ENCODE results near the gene KIF5A. TPM values are rescaled to one million over a fixed set of nuclear protein-coding genes. Genes with fewer than 3 reads are reported as not detected.
A peak's percentile ranks its signal among the peaks of the same experiment; 100 is the strongest.
"Not testable (repeated sequence)": the region's sequence is repeated elsewhere in the genome, so short reads cannot be mapped to it uniquely, and the experiment has no call there.

Gene KIF5A
- total RNA-seq, 4 donors from 2014 or later: 0.35 to 2.5 (median 1.4) TPM

DNA sequence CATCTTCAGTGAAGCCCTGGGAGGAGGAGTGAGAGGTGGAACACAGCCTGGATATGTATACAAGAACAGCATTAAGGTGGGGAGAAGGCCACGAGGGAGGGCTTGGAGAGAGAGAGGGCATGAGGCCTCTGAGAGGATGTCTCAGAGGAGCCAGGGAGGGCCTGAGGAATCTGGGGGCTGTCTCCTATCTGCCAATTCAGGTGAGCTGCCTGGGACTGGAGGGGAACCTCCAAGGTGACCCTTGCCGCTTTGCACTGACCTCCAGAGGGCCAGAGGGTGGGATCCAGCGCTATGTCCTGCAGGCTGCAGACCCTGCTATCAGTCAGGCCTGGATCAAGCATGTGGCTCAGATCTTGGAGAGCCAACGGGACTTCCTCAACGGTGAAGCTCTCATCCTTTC lies 65.8 kb downstream of the KIF5A start:
- Histone ChIP-seq H3K27ac (no peak overlapping the region), H3K9me3 (no peaks in the 10 kb centered on the region), H3K27me3 (peaks cover 0 to 16% of the 10 kb centered on the region in 2 donors), H3K36me3 (no peaks in the 10 kb centered on the region), H3K4me3 (no peak overlapping the region), H3K4me1 (peaks cover 0 to 21% (median 15%) of the 10 kb centered on the region in 4 donors)
- TF ChIP-seq POLR2A (IDR thresholded peaks at IDR 0.05) (no peak), CTCF (IDR thresholded peaks at IDR 0.05) (no peak)
- no peak for DNase-seq

DNA sequence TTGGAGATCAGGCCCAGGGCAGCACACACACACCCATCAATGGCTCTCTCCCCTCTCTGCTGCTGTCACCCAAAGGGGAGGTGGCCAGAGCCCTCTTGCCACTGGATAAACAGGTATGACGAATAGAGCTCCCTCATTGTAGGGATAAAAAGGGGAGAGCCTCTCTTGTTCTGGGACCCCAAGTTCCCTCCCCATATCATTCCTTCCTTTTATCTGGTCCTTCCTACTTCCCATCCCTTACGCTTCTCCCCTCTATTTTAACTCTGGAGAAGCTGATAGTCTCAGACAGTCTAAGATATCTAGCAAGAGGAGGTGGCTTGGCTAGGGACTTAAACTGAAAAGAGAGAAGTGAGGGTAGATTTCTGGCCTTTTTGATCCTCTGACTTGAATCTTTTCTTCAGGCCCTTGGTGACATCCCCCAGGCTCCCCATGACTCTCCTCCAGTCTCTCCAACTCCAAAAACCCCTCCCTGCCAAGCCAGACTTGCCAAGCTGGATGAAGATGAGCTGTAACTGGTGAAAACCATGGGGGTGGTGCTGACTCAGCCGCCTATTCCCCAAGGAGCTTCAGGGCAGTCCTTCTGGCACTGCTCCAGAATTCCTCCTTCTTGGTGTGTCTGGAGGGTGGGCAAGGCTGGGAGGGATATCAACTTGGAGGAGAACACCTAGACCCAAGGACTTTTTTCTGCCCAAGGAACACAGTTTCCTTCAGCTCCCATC lies 66.7 kb downstream of the KIF5A start:
- DNase-seq: no peak
- H3K4me3 ChIP-seq: no peak overlapping the region
- H3K9me3 ChIP-seq: no peaks in the 10 kb centered on the region
- H3K27ac ChIP-seq: no peak overlapping the region
- H3K36me3 ChIP-seq: no peaks in the 10 kb centered on the region
- TF ChIP-seq POLR2A (IDR thresholded peaks at IDR 0.05) (no peak), CTCF (IDR thresholded peaks at IDR 0.05) (no peak)
- H3K4me1 ChIP-seq: peaks cover under 1 to 21% (median 18%) of the 10 kb centered on the region in 4 donors
- H3K27me3 ChIP-seq: peaks cover 0 to 25% of the 10 kb centered on the region in 2 donors

- H3K4me1 ChIP-seq: peaks cover 3 to 23% (median 16%) of the 10 kb centered on the region in 4 donors
- no peak for DNase-seq
- H3K9me3 ChIP-seq: no peaks in the 10 kb centered on the region
- TF ChIP-seq POLR2A (IDR thresholded peaks at IDR 0.05): no peak
- no peak for TF ChIP-seq CTCF (IDR thresholded peaks at IDR 0.05)
- H3K27ac ChIP-seq: no peak overlapping the region
- no peak overlapping the region for H3K4me3 ChIP-seq
- H3K36me3 ChIP-seq: no peaks in the 10 kb centered on the region
- peaks cover 0 to 25% of the 10 kb centered on the region in 2 donors for H3K27me3 ChIP-seq
Observed at GRCh38 chr12:57617942-57618341, 68.1 kb downstream of the KIF5A start.

GRCh38 chr12:57618431-57618830 lies 68.6 kb downstream of the KIF5A start:
- not testable (repeated sequence) for H3K9me3 ChIP-seq, H3K36me3 ChIP-seq, H3K4me3 ChIP-seq, H3K27ac ChIP-seq, DNase-seq
- peaks cover 0 to 25% of the 10 kb centered on the region in 2 donors for H3K27me3 ChIP-seq
- H3K4me1 ChIP-seq: peaks cover 3 to 23% (median 16%) of the 10 kb centered on the region in 4 donors

- no peak for TF ChIP-seq CTCF (IDR thresholded peaks at IDR 0.05)
- no peak for TF ChIP-seq POLR2A (IDR thresholded peaks at IDR 0.05)
- H3K9me3 ChIP-seq: no peaks in the 10 kb centered on the region
- no peak overlapping the region for H3K27ac ChIP-seq
- H3K27me3 ChIP-seq: peaks cover 0 to 25% of the 10 kb centered on the region in 2 donors
- no peak for DNase-seq
- H3K36me3 ChIP-seq: no peaks in the 10 kb centered on the region
- H3K4me1 ChIP-seq: peaks cover 3 to 23% (median 15%) of the 10 kb centered on the region in 4 donors
- no peak overlapping the region for H3K4me3 ChIP-seq
Observed at GRCh38 chr12:57618966-57619433, 69.2 kb downstream of the KIF5A start.

DNA sequence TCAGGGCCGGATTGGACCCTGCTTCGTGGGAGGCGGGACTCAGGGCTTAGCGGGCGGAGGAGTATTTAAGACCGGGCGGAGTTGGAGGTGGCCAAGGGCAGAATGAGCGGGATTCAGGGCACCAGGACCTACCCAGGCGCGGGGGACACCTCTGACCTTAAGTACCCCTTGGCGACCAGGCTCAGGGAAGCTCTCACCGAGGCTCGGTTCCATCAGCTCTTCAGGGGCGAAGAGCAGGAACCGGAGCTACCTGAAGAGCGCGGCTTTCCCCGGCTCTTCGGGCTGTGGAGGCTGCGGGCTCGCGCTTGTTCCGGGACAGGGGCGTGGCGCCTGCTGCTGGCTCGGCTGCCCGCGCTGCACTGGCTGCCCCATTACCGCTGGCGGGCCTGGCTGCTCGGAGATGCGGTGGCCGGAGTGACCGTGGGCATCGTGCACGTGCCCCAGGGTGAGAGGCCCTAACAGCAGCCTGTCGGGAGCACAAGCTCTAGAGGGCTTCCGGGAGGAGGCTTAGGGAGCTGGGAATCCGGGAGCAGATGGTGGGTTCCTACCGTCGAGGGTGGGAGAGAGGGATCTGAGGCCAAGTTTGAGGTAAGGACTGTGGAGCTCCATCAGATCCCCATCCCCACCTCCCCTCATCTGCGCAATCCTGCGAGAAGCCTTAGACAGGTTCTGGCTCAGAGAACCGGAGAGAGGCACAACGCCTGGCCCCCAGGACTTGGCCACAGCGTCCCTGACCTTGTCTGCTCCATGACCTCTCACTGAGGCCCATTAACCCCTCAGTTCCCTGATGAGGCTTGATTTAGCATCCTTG lies 69.8 kb downstream of the KIF5A start:
- Histone ChIP-seq H3K4me1 (peaks cover 3 to 23% (median 12%) of the 10 kb centered on the region in 4 donors), H3K27ac (no peak overlapping the region), H3K36me3 (no peaks in the 10 kb centered on the region), H3K9me3 (no peaks in the 10 kb centered on the region), H3K4me3 (no peak overlapping the region), H3K27me3 (peaks cover 0 to 25% of the 10 kb centered on the region in 2 donors)
- peak in 1 of 3 donors; percentile 65 for DNase-seq
- TF ChIP-seq CTCF (IDR thresholded peaks at IDR 0.05) (no peak), POLR2A (IDR thresholded peaks at IDR 0.05) (no peak)

Data from Peyer's patch (tissue), 4 donors.